Measurements from ENCODE around the gene MAML3.

DNA sequence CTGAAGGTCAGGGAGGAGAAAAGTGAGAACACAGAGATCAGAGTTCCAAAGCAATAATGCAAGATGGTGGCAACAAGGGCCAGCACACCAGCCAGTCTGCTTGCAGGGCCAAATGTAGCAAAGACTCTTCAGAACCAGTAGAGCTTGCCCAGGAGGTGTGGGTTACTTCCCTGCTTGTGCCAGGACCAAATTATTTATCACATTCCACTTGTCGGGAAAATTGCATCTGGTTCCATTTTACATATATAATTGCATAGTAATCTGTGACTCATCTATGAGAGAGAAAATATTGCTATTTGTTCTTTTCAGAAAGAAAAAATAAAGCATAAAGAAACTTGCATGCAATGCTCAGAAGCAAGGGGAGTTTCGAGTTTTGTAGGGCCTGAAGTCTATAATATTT, 41.4 kb downstream of the MAML3 start:
- TF ChIP-seq POLR2A (IDR thresholded peaks at IDR 0.05; ENCODE audit: low read length): no peak
- TF ChIP-seq GATA1 (IDR thresholded peaks at IDR 0.05; ENCODE audit: low read depth, low read length): no peak
